ENCODE results near the gene MCRS1.

DNA sequence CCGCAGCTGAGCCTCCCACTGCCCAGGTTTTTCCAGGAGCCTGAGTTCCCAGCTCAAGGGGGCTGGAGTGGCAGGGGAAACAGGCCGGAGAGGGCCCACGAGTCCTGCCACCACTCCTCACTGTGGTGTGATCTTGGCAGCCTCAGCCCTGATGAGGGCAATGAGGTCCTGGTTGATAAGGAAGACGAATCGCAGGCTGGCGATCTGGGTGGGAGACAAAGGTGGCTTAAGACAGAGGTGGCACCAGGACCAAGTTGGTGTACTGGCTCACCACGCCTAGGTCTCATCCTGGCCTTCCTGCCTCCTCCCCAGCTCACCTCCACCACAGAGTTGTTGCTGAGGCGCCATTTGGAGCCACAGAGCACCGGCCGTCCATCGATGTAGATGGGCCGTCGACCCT, 9.4 kb downstream of the MCRS1 start:
- TF ChIP-seq, protein P1, sequence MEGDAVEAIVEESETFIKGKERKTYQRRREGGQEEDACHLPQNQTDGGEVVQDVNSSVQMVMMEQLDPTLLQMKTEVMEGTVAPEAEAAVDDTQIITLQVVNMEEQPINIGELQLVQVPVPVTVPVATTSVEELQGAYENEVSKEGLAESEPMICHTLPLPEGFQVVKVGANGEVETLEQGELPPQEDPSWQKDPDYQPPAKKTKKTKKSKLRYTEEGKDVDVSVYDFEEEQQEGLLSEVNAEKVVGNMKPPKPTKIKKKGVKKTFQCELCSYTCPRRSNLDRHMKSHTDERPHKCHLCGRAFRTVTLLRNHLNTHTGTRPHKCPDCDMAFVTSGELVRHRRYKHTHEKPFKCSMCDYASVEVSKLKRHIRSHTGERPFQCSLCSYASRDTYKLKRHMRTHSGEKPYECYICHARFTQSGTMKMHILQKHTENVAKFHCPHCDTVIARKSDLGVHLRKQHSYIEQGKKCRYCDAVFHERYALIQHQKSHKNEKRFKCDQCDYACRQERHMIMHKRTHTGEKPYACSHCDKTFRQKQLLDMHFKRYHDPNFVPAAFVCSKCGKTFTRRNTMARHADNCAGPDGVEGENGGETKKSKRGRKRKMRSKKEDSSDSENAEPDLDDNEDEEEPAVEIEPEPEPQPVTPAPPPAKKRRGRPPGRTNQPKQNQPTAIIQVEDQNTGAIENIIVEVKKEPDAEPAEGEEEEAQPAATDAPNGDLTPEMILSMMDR (IDR thresholded peaks at IDR 0.05): no peak
- TF ChIP-seq POLR2A (IDR thresholded peaks at IDR 0.05): no peak
- no peak for TF ChIP-seq POLR2AphosphoS5 (IDR thresholded peaks at IDR 0.05)
